IMR-90 (cell line): ENCODE data around the gene ALPK3. TPM values are rescaled to one million over a fixed set of nuclear protein-coding genes. Genes with fewer than 3 reads are reported as not detected.

Experiments
- ATAC-seq: fragments of 200-7000 bp; cut with Tn5 transposase; 2 replicates; pipeline ENCODE4 v1.9.1; 2020; ENCODE audit warnings: low read depth, mild to moderate bottlenecking, moderate library complexity
- BruUV-seq: library from RNA; stranded (reverse); fragments of 400-500 nt; replicated peaks from 2 replicates; lab custom pipeline; 2021; lab: Mats Ljungman, UMichigan
- CTCF ChIA-PET: fragments of 300-600 bp; formaldehyde crosslinking; extraction: SDS; loops from one replicate; lab custom pipeline; 2021; ENCODE audit warnings: antibody characterized with exemption; lab: Yijun Ruan, JAX
- POLR2A ChIA-PET: fragments of 300-600 bp; sonication (Branson Sonifier 250); formaldehyde crosslinking; loops from one replicate; lab custom pipeline; 2022; ENCODE audit warnings: antibody characterized with exemption; ENCODE audit not compliant: unreplicated experiment; lab: Charles Lee
- DNase-seq: peaks from one replicate; pipeline ENCODE4 v3.0.0; 2013
- H2AFZ ChIP-seq: replicated peaks from 2 replicates; pipeline ENCODE3; 2013; ENCODE audit warnings: low read length, mild to moderate bottlenecking; ENCODE audit not compliant: poor library complexity
- H2AK5ac ChIP-seq: 2 replicates; pipeline ENCODE4 v1.6.1; 2013; ENCODE audit warnings: low read depth, low read length, inconsistent platforms
- H2AK9ac ChIP-seq: replicated peaks from 2 replicates; pipeline ENCODE3; 2013; ENCODE audit warnings: mild to moderate bottlenecking, low read depth, low read length, moderate library complexity; ENCODE audit not compliant: poor library complexity
- H2BK120ac ChIP-seq: 2 replicates; pipeline ENCODE4 v1.6.1; 2013; ENCODE audit warnings: low read depth, low read length, inconsistent platforms
- H2BK15ac ChIP-seq: 3 replicates; pipeline ENCODE4 v1.6.1; 2013; ENCODE audit warnings: low read depth, low read length, inconsistent platforms
- H2BK20ac ChIP-seq: 2 replicates; pipeline ENCODE4 v1.6.1; 2013; ENCODE audit warnings: low read depth, mild to moderate bottlenecking, inconsistent platforms, low read length, moderate library complexity
- H2BK5ac ChIP-seq: 2 replicates; pipeline ENCODE4 v1.6.1; 2013; ENCODE audit warnings: mild to moderate bottlenecking, low read depth, low read length, inconsistent platforms; ENCODE audit not compliant: poor library complexity, severe bottlenecking
- H3K14ac ChIP-seq: replicated peaks from 2 replicates; pipeline ENCODE4 v1.6.1; 2013; ENCODE audit warnings: low read depth, low read length, inconsistent platforms
- H3K18ac ChIP-seq: 2 replicates; pipeline ENCODE4 v1.6.1; 2013; ENCODE audit warnings: low read depth, low read length, control low read depth
- H3K23ac ChIP-seq: 2 replicates; pipeline ENCODE4 v1.6.1; 2013; ENCODE audit warnings: low read depth, low read length, inconsistent platforms
- H3K27ac ChIP-seq: 2 replicates; pipeline ENCODE4 v1.5.1; 2013; ENCODE audit warnings: mild to moderate bottlenecking, control low read depth, low read length; ENCODE audit not compliant: insufficient read depth
- H3K27me3 ChIP-seq: 2 replicates; pipeline ENCODE4 v1.6.1; 2013; ENCODE audit warnings: low read length; ENCODE audit not compliant: control insufficient read depth, insufficient read depth
- H3K36me3 ChIP-seq: 2 replicates; pipeline ENCODE4 v1.6.1; 2013; ENCODE audit warnings: low read length, mixed read lengths; ENCODE audit not compliant: control insufficient read depth, insufficient read depth
- H3K4ac ChIP-seq: 2 replicates; pipeline ENCODE4 v1.6.1; 2013; ENCODE audit warnings: low read depth, low read length, inconsistent platforms
- H3K4me1 ChIP-seq: 2 replicates; pipeline ENCODE4 v1.6.1; 2013; ENCODE audit warnings: low read length, mixed read lengths; ENCODE audit not compliant: control insufficient read depth, insufficient read depth
- H3K4me2 ChIP-seq: 2 replicates; pipeline ENCODE4 v1.6.1; 2013; ENCODE audit warnings: low read depth, mild to moderate bottlenecking, control low read depth, low read length, moderate library complexity
- H3K4me3 ChIP-seq: 2 replicates; pipeline ENCODE4 v1.5.1; 2013; ENCODE audit warnings: low read depth, mild to moderate bottlenecking, control low read depth, low read length, moderate library complexity; ENCODE audit not compliant: insufficient read depth
- H3K56ac ChIP-seq: 2 replicates; pipeline ENCODE4 v1.6.1; 2013; ENCODE audit warnings: low read length, inconsistent platforms; ENCODE audit not compliant: insufficient read depth; ENCODE audit errors: extremely low read depth
- H3K79me1 ChIP-seq, 2 experiments: 2 replicates each; pipeline ENCODE4 v1.6.1; 2013; ENCODE audit warnings: low read length in 2 of 2, inconsistent platforms in 1 of 2, low read depth in 1 of 2
- H3K9ac ChIP-seq: 2 replicates; pipeline ENCODE4 v1.6.1; 2013; ENCODE audit warnings: low read depth, low read length, control low read depth
- H3K9me1 ChIP-seq: 2 replicates; pipeline ENCODE4 v1.6.1; 2013; ENCODE audit warnings: low read length, inconsistent platforms; ENCODE audit not compliant: insufficient read depth
- H3K9me3 ChIP-seq: 2 replicates; pipeline ENCODE4 v1.6.1; 2013; ENCODE audit warnings: low read length; ENCODE audit not compliant: control insufficient read depth, insufficient read depth
- H4K20me1 ChIP-seq: 2 replicates; pipeline ENCODE4 v1.6.1; 2013; ENCODE audit warnings: low read length, inconsistent platforms; ENCODE audit not compliant: insufficient read depth
- H4K5ac ChIP-seq: 2 replicates; pipeline ENCODE4 v1.6.1; 2013; ENCODE audit warnings: mild to moderate bottlenecking, low read depth, low read length, control low read depth
- H4K8ac ChIP-seq, 2 experiments: 2 replicates each; pipeline ENCODE4 v1.6.1; 2013; ENCODE audit warnings: low read depth in 2 of 2, low read length in 2 of 2, control low read depth in 1 of 2, inconsistent platforms in 1 of 2
- H4K91ac ChIP-seq: 2 replicates; pipeline ENCODE4 v1.6.1; 2013; ENCODE audit warnings: low read depth, low read length, inconsistent platforms; ENCODE audit not compliant: insufficient read depth
- BHLHE40 ChIP-seq: fragments of 150-350 bp; IDR thresholded peaks from 2 replicates; pipeline ENCODE4 v1.6.1; 2016; ENCODE audit warnings: mild to moderate bottlenecking, low read depth, low read length
- FOS ChIP-seq: fragments of 150-350 bp; IDR thresholded peaks from 2 replicates; pipeline ENCODE4 v1.6.1; 2016; ENCODE audit warnings: low read depth, low read length
- MAFK ChIP-seq: IDR thresholded peaks from 2 replicates; pipeline ENCODE4 v1.6.1; 2012; ENCODE audit warnings: low read depth, low read length, improper control_type of control experiment
- MAZ ChIP-seq: IDR thresholded peaks from 2 replicates; pipeline ENCODE4 v1.6.1; 2012; ENCODE audit warnings: low read depth, mild to moderate bottlenecking, low read length, improper control_type of control experiment, moderate library complexity, borderline replicate concordance
- RCOR1 ChIP-seq: IDR thresholded peaks from 2 replicates; pipeline ENCODE4 v1.6.1; 2012; ENCODE audit warnings: mild to moderate bottlenecking, low read length, improper control_type of control experiment; ENCODE audit not compliant: insufficient replicate concordance
- WGBS, 2 experiments: methylation state at CpG; one replicate each; pipeline versions ENCODE4 v1.1.5 to v1.1.7; 2013; ENCODE audit warnings: missing lambda C conversion rate in 2 of 2; ENCODE audit not compliant: insufficient read length in 1 of 2; ENCODE audit errors: extremely low coverage in 2 of 2; 5-methylcytosine and 5-hydroxymethylcytosine counted together
- dilution Hi-C: fragments of 300-500 bp; cut with HindIII; formaldehyde crosslinking; loops from one replicate; pipeline ENCODE4 v1.14.3; 2018; ENCODE audit warnings: low sequenced_read_pairs; ENCODE audit not compliant: unreplicated experiment
- in situ Hi-C: fragments of 300-500 bp; cut with MboI; formaldehyde crosslinking; loops from 3 replicates; pipeline ENCODE4 v1.14.3; 2019; ENCODE audit warnings: low sequenced_read_pairs, inconsistent platforms, mixed read lengths
- intact Hi-C: fragments of 100-400 bp; cut with micrococcal nuclease; formaldehyde crosslinking; loops from 2 replicates; pipeline ENCODE4 v1.10.0; 2022
- polyA plus RNA-seq, 3 experiments: library from polyadenylated mRNA; depleted of rRNA; stranded (reverse); fragments of >200 nt; gene quantifications; 2 replicates each; pipeline ENCODE4 v1.2.3, GENCODE V29; 2012; ENCODE audit warnings: low replicate concordance in 1 of 3
- total RNA-seq: library from RNA; depleted of rRNA; stranded (reverse); fragments of >200 nt; gene quantifications from 2 replicates; pipeline ENCODE4 v1.2.3, GENCODE V29; 2012
- TF ChIP-seq, protein P1 (sequence below): fragments of 150-350 bp; IDR thresholded peaks from 2 replicates; pipeline ENCODE4 v1.6.1; 2016; ENCODE audit warnings: low read depth, mild to moderate bottlenecking, low read length, moderate library complexity, borderline replicate concordance

ALPK3 gene
- total and polyA plus RNA-seq, 2 of the 4 experiments (the other 2 are of a cell fraction), result under 0.01 to 0.26 TPM

- H3K9me1 ChIP-seq, result peaks cover 21% of the 10 kb centered on the region
- no peaks in the 10 kb centered on the region for H3K79me1 ChIP-seq
- TF ChIP-seq RCOR1 (peak; percentile 31), MAFK (no peak), FOS (0 out of 2 replicates have a peak, but pooled peaks have one; percentile 13), MAZ (peak; percentile 60; the same call in 1 of the 2 replicates), BHLHE40 (peak; percentile 37; the same call in 1 of the 2 replicates)
- TF ChIP-seq, protein P1, sequence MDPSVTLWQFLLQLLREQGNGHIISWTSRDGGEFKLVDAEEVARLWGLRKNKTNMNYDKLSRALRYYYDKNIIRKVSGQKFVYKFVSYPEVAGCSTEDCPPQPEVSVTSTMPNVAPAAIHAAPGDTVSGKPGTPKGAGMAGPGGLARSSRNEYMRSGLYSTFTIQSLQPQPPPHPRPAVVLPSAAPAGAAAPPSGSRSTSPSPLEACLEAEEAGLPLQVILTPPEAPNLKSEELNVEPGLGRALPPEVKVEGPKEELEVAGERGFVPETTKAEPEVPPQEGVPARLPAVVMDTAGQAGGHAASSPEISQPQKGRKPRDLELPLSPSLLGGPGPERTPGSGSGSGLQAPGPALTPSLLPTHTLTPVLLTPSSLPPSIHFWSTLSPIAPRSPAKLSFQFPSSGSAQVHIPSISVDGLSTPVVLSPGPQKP, result no peak
- CTCF ChIA-PET, result interaction anchor here (0.6 to 1.0 kb wide), 3 partner anchors 13 to 215 kb away, joined by 3 to 4 read pairs (median 4); no protein-coding TSS in a partner anchor
- peak overlapping the region; percentile 96 for H2AK9ac ChIP-seq
- no peak overlapping the region for H3K4me3 ChIP-seq
- peak overlapping the region; percentile 86 for H3K4ac ChIP-seq
- H3K56ac ChIP-seq, result peak overlapping the region; percentile 52
- H4K20me1 ChIP-seq, result no peaks in the 10 kb centered on the region
- in situ Hi-C loops (no loop called here), intact Hi-C loops (no loop called here), dilution Hi-C loops (no loop called here)
- H3K23ac ChIP-seq, result peak overlapping the region; percentile 85
- DNase-seq, result peak; percentile 99
- no peaks in the 10 kb centered on the region for H3K36me3 ChIP-seq
- no peaks in the 10 kb centered on the region for H3K27me3 ChIP-seq
- no peaks in the 10 kb centered on the region for H3K9me3 ChIP-seq
- peak overlapping the region; percentile 86 for H2BK20ac ChIP-seq
- peak overlapping the region; percentile 43; the same call in 1 of the 2 replicates for H3K4me2 ChIP-seq
- H3K18ac ChIP-seq, result peak overlapping the region; percentile 89
- peak overlapping the region; percentile 77 for H4K91ac ChIP-seq
- H2AFZ ChIP-seq, result peak overlapping the region; percentile 38
- POLR2A ChIA-PET, result interaction anchor here (0.7 kb wide), 1 partner anchor 9 kb away, joined by 3 read pairs; no protein-coding TSS in a partner anchor
- peak overlapping the region; percentile 91 for H2BK120ac ChIP-seq
- no CpG with 5 or more reads among the region's 6 CpGs for WGBS, 2 experiments
- H3K4me1 ChIP-seq, result peaks cover 20% of the 10 kb centered on the region
- peak; percentile 90 for ATAC-seq
- peak overlapping the region; percentile 96 for H2AK5ac ChIP-seq
- H3K14ac ChIP-seq, result peak overlapping the region; percentile 89
- BruUV-seq, result no TSS peak
- H3K9ac ChIP-seq, result peak overlapping the region; percentile 31; the same call in 1 of the 2 replicates
- peak overlapping the region; percentile 97 for H2BK15ac ChIP-seq
- peak overlapping the region; percentile 96 for H2BK5ac ChIP-seq
- peak overlapping the region; percentile 42 for H3K27ac ChIP-seq
- peak overlapping the region; percentile 53 to 93 for H4K8ac ChIP-seq
- H4K5ac ChIP-seq, result peak overlapping the region; percentile 83
Observed at GRCh38 chr15:84911879-84912660, 94.9 kb downstream of the ALPK3 start.
